ENCODE data around the gene SH3BP2.

The SH3BP2 gene

GRCh38 chr4:2886161-2886560, 93.3 kb downstream of the SH3BP2 start:
- TF ChIP-seq SNAI2 (CRISPR knock-in tag; IDR thresholded peaks at IDR 0.05) (no peak), ZNF8 (CRISPR knock-in tag; IDR thresholded peaks at IDR 0.05) (no peak), ARNTL (CRISPR knock-in tag; IDR thresholded peaks at IDR 0.05; ENCODE audit: borderline replicate concordance, low read depth) (no peak), ZNF70 (CRISPR knock-in tag; IDR thresholded peaks at IDR 0.05) (no peak), OSR1 (CRISPR knock-in tag; IDR thresholded peaks at IDR 0.05) (no peak), ZNF565 (CRISPR knock-in tag; conservative IDR thresholded peaks at IDR 0.05; ENCODE audit: low read depth) (no peak), PPARA (CRISPR knock-in tag; IDR thresholded peaks at IDR 0.05; ENCODE audit: borderline replicate concordance) (no peak), RARB (CRISPR knock-in tag; IDR thresholded peaks at IDR 0.05) (no peak), TCF4 (CRISPR knock-in tag; IDR thresholded peaks at IDR 0.05; ENCODE audit: borderline replicate concordance) (no peak), ZFP30 (CRISPR knock-in tag; IDR thresholded peaks at IDR 0.05) (no peak)
- TF ChIP-seq, protein P1, sequence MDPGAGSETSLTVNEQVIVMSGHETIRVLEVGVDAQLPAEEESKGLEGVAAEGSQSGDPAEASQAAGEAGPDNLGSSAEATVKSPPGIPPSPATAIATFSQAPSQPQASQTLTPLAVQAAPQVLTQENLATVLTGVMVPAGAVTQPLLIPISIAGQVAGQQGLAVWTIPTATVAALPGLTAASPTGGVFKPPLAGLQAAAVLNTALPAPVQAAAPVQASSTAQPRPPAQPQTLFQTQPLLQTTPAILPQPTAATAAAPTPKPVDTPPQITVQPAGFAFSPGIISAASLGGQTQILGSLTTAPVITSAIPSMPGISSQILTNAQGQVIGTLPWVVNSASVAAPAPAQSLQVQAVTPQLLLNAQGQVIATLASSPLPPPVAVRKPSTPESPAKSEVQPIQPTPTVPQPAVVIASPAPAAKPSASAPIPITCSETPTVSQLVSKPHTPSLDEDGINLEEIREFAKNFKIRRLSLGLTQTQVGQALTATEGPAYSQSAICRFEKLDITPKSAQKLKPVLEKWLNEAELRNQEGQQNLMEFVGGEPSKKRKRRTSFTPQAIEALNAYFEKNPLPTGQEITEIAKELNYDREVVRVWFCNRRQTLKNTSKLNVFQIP (CRISPR knock-in tag; IDR thresholded peaks at IDR 0.05; ENCODE audit: borderline replicate concordance, low read depth), result no peak
- TF ChIP-seq, protein P2, sequence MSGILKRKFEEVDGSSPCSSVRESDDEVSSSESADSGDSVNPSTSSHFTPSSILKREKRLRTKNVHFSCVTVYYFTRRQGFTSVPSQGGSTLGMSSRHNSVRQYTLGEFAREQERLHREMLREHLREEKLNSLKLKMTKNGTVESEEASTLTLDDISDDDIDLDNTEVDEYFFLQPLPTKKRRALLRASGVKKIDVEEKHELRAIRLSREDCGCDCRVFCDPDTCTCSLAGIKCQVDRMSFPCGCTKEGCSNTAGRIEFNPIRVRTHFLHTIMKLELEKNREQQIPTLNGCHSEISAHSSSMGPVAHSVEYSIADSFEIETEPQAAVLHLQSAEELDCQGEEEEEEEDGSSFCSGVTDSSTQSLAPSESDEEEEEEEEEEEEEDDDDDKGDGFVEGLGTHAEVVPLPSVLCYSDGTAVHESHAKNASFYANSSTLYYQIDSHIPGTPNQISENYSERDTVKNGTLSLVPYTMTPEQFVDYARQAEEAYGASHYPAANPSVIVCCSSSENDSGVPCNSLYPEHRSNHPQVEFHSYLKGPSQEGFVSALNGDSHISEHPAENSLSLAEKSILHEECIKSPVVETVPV (CRISPR knock-in tag; IDR thresholded peaks at IDR 0.05), result no peak
- no peak for ATAC-seq

DNA sequence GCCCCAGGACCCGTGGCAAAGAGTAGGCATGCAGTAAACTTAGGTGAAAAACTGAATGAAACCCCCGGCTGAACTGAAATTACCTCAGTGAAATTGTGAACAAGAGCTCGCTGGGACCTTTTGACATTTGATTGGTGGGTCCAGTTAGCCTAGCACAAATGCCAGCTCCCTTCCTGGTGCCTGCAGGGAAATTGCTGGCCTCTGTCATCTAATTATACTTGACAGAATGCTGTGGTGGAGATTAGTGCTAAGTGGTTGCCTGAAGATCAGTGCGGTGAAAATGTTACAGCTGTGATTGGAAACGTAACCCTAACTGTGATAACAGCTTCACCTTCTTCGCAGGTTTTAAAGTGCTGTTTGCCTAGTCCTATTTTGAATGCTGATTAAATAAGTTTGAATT, 93.7 kb downstream of the SH3BP2 start:
- TF ChIP-seq BACH2 (CRISPR knock-in tag; IDR thresholded peaks at IDR 0.05; ENCODE audit: borderline replicate concordance) (no peak), CREB5 (CRISPR knock-in tag; IDR thresholded peaks at IDR 0.05; ENCODE audit: low read depth) (no peak), TCF4 (CRISPR knock-in tag; IDR thresholded peaks at IDR 0.05; ENCODE audit: borderline replicate concordance) (peak; percentile 84; the same call in 1 of the 2 replicates), PATZ1 (CRISPR knock-in tag; IDR thresholded peaks at IDR 0.05; ENCODE audit: borderline replicate concordance) (no peak), ESRRG (CRISPR knock-in tag; IDR thresholded peaks at IDR 0.05) (no peak), RARB (CRISPR knock-in tag; IDR thresholded peaks at IDR 0.05) (no peak), TOX (CRISPR knock-in tag; IDR thresholded peaks at IDR 0.05; ENCODE audit: borderline replicate concordance) (no peak), SNAI2 (CRISPR knock-in tag; IDR thresholded peaks at IDR 0.05) (no peak), ZNF70 (CRISPR knock-in tag; IDR thresholded peaks at IDR 0.05) (no peak), GLIS3 (CRISPR knock-in tag; IDR thresholded peaks at IDR 0.05) (no peak), ZNF8 (CRISPR knock-in tag; IDR thresholded peaks at IDR 0.05) (no peak), PPARA (CRISPR knock-in tag; IDR thresholded peaks at IDR 0.05; ENCODE audit: borderline replicate concordance) (no peak), ZNF565 (CRISPR knock-in tag; conservative IDR thresholded peaks at IDR 0.05; ENCODE audit: low read depth) (no peak), ISL1 (CRISPR knock-in tag; IDR thresholded peaks at IDR 0.05) (peak; percentile 68), CSDC2 (CRISPR knock-in tag; IDR thresholded peaks at IDR 0.05) (no peak), ZFP30 (CRISPR knock-in tag; IDR thresholded peaks at IDR 0.05) (no peak), ZC3H10 (CRISPR knock-in tag; IDR thresholded peaks at IDR 0.05) (no peak), ARNTL (CRISPR knock-in tag; IDR thresholded peaks at IDR 0.05; ENCODE audit: borderline replicate concordance, low read depth) (no peak), ZFP3 (CRISPR knock-in tag; IDR thresholded peaks at IDR 0.05) (no peak), OSR1 (CRISPR knock-in tag; IDR thresholded peaks at IDR 0.05) (no peak)
- TF ChIP-seq, protein P1 (CRISPR knock-in tag; IDR thresholded peaks at IDR 0.05; ENCODE audit: borderline replicate concordance, low read depth), result no peak
- TF ChIP-seq, protein P2 (CRISPR knock-in tag; IDR thresholded peaks at IDR 0.05), result no peak
- TF ChIP-seq, protein P3, sequence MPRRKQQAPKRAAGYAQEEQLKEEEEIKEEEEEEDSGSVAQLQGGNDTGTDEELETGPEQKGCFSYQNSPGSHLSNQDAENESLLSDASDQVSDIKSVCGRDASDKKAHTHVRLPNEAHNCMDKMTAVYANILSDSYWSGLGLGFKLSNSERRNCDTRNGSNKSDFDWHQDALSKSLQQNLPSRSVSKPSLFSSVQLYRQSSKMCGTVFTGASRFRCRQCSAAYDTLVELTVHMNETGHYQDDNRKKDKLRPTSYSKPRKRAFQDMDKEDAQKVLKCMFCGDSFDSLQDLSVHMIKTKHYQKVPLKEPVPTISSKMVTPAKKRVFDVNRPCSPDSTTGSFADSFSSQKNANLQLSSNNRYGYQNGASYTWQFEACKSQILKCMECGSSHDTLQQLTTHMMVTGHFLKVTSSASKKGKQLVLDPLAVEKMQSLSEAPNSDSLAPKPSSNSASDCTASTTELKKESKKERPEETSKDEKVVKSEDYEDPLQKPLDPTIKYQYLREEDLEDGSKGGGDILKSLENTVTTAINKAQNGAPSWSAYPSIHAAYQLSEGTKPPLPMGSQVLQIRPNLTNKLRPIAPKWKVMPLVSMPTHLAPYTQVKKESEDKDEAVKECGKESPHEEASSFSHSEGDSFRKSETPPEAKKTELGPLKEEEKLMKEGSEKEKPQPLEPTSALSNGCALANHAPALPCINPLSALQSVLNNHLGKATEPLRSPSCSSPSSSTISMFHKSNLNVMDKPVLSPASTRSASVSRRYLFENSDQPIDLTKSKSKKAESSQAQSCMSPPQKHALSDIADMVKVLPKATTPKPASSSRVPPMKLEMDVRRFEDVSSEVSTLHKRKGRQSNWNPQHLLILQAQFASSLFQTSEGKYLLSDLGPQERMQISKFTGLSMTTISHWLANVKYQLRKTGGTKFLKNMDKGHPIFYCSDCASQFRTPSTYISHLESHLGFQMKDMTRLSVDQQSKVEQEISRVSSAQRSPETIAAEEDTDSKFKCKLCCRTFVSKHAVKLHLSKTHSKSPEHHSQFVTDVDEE (CRISPR knock-in tag; IDR thresholded peaks at IDR 0.05), result peak; percentile 81
- ATAC-seq, result peak; percentile 91

All from SK-N-SH treated with all-trans-retinoic acid at 6 μM for 48 hours (cell line).